ENCODE data around the gene CYREN.
"Not testable (repeated sequence)": the region's sequence is repeated elsewhere in the genome, so short reads cannot be mapped to it uniquely, and the experiment has no call there.

Gene CYREN

DNA sequence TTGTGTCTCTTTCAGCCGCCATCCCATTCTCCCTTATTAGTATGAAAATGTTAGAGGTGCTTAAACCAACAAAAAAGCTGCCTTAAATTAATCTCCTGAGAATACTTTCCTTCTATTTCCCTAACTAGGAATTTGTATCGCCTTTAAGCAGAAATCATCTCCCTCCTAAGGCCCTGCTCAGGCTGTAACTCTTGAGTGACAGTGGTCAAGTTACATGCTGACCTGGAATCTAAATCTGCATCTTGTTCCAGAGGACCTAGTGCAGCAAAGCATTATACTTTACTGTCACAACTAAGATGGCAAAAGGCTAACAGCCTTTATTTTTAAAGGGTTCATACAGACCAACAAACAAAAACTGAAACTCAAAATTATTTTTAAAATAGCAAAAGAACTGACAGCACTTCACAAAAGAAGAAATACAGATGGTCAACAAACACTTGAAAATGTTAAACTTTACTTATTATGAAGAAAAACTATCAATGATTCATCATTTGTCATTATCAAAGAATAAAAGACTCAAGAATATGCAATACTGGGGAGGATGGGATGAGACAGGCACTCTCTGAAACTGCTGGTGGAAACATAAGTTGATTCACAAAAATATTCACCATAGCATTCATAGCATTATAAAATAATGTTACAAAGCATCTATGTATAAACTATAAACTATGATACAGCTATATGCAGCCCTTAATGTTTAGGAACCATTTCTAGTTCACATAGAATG is 11.0 kb downstream of the CYREN start:
- DNase-seq (ENCODE audit: low read depth, low spot score): no peak

DNA sequence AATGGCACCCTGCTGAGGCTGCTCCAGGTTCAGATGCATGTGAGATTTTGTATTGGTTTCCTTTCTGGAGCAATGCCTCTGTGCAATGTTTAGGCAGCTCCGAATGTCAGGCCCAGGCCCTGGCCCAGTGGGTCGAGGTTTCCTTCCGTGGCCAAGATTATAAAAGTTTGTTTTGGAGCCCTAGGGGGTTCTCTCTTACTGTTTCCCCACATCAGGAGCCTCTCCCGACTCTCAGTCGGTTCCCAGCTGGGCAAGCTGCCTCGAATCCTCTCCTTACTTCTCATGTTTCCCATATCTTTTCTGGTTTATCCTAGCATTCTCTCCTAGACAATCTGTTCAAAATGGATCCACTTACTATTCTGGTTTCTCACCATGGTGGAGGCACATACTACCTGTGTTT is 11.6 kb downstream of the CYREN start:
- DNase-seq (ENCODE audit: low read depth, low spot score): no peak

DNA sequence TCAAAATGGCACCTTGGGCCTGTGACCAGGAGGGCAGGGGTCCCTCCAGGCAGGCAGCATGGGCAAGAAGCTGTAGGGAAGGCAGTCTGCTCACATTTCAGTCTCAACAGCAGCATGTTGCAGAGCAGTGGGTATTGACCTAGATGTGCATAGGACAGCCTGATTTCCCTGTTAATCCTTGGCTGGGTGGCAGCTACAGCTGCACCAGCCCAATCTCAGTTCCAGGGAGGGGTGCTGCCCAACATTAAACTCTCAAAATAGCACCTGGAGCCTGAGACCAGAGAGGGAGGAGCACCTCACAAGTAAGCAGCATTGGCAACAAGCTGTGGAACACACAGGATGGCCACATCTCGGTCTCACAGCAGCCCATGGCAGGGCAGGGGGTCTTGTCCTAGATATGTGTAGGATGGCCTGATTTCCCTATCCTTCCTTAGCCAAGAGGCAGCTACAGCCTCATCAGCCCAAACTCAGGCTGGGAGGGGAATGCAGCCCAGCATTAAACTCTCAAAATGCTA is 12.3 kb downstream of the CYREN start:
- DNase-seq (ENCODE audit: low read depth, low spot score): no peak

DNA sequence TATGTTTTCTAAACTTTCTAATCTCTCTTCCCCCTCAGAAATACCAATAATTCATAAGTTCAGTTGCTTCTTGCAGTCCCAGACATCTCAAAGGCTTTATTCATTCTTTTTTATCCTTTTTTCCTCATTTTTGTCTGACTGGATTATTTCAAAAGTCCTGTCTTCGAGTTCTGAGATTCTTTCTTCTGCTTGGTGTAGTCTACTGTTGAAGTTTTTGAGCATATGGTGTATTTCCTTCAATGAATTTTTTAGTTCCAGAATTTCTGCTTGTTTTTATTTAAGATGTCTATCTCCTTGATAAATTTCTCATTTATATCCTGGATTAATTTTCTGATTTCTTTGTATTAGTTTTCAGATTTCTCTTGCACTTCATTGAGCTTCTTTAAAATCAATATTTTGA is 14.2 kb downstream of the CYREN start:
- DNase-seq (ENCODE audit: low read depth, low spot score): no peak

DNA sequence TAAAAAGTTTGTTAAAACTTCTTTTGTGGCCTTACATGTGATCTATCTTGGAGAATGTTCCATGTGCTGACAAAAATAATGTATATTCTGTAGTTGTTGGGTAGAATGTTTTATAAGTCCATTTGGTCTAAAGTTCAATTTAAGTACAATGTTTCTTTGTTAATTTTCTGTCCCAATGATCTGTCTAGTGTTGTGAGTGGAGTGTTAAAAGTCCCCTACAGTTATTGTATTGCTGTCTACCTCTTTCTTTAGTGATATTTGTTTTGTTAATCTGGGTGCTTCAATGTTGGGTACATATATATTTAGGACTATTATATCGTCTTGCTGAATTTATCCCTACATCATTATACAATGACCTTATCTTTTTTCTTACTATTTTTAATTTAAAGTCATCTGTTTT is 15.8 kb downstream of the CYREN start:
- DNase-seq (ENCODE audit: low read depth, low spot score): no peak

DNA sequence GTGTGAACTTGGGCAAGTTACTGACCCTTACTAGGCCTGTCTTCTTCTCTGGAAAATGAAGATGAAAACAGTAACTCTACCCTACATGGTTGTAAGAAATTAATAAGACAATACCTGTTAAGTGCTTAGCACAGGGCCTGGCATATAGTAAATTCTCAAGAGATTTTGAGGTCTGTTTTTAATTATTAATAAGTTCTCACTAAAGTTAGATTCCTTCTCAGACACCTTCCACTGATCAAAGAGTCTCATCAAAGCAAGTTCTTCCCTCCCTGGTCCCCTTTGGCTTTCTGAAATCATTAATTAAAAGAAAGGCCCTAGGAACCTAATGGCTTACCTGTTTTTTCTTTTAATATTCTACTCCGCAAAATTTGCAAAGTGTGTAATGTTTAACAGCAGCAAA is 18.1 kb downstream of the CYREN start:
- DNase-seq (ENCODE audit: low read depth, low spot score): no peak

DNA sequence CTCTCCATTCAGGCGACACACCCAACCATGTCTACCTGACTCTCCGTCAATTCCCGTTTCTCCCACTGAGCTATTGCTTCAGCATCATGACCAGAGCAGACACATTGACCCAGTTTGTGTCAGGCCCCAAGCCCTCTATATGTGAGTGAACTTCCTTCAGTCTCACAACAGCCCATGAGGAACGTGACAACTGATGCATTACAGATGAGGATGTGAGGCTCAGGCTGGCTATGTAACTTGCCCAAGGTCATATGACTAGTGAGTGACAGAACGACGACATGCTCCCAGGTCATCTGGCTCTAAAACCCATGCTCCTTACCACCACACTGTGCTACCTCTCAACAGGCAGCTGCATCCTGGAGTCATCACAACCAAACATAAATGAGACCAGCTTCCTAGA is 19.0 kb downstream of the CYREN start:
- DNase-seq (ENCODE audit: low read depth, low spot score): no peak

DNA sequence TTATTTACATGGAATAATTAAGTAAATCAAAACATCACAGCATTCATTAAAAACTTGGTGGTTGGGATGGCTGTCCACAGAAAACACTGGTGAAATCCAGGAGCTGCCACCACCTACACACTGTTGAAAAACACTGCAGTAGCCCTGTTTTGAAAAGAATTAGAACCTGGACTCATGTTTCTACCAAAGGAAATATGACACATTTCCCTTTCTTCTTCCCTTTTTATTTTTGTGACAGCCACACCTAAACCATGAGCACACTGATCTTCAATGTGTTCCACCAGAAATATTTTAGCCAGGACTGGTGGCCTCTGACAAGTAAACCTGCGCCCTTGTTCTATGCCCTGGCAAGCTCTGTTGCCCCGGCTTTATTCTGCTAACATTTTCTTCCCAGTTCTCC is 19.4 kb downstream of the CYREN start:
- no peak for DNase-seq (ENCODE audit: low read depth, low spot score)

DNA sequence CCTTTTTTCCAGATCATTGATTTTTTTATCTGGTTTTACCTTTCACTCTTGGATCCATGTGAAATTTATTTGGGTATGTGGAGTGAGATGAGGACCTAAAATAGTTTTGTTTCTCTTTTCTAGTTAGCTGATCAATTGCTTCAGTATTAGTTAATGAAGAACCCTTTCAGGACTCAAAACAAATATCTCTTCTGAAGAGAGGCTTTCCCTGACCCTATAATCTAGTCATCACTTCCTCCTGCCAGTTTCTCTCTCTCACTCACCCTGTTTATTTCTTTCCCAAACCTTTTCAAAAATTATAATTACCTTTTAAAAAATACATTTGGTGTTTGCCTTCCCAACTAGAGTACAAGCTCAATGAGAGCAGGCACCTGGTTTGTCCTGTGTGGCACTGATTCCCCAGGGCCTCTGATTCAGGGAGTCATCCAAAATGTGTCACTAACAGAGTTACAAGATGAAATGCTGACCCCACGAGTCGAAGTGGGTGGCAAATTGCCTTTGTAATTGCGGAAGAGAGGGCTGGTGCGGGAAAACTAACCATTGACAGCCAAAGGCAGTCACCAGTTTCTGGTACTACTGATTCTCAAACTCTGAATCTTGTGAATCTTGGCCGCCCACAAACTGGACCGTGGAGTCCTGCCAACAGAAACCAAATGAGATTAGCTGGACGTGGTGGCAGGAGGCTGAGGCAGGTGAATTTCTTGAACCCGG is 20.3 kb downstream of the CYREN start:
- DNase-seq (ENCODE audit: low read depth, low spot score): no peak

DNA sequence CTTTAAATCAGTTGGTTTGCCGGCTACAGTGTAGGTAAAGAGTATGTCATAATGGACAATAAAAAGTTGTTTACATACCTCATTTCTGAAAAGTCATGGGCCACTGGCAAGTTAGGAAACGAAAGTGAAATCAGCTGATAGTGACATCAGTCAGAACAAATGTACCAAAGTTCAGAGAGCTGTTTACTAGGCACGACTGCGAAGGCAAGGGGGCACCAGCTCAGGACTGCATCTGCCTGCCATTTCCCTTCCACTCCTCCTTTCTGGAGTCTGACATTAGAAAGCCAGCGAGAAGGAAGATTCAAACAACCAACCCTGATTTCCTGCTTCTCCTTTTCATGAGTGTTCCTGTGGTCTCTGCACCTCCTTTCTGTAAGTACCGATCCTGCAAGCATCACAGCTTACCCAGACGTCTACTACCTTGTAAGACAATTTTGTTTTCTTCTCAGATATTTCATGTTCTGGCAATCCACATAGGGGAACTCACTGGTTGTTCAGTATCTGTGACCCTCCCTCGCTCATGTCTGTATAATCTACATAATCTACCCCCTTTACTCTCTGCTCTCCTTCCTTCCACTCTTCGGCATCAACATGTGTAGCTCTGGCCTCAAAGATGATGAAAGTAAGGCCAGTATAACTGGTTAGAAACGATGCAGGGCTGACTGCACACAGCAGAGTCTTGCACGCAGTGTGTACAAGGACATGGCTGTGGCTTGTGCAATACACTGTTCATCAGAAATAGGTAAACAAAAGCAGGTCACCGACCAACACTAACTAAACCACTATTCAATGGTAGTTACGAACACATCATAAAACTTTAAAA is 22.4 kb downstream of the CYREN start, which contains the start of gene TMEM140:
Gene TMEM140, plus strand, starts transcription at position 174 of the 823 bp plus-strand sequence. CDS start 16,370 bp downstream, outside the sequence.
- no peak for DNase-seq (ENCODE audit: low read depth, low spot score)

DNA sequence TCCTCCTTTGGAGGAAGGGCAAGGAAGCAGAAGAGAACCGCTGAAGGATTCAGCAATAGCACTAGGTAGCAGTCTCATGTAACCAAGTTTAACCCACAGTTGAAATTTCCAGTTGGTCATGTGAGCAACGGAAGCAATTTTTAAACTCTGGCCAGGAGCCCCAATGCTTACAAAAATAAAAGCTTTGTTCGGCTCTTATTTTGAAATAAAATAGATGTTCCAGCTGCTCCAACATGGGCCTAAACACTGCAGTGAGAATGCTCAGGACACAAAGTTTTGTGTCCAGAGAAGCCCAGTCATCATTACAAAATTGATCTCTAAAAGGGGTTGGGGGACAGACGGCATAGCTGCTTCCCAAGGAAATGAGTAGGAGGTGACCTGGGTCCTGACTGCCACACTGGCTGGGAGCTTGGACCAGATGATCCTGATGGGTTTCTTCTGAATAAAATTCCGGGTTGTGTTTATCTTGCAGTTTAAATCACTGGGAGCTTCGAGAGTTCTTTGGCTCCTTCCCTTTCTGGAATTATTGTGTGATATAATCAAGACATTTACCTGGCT is 23.1 kb downstream of the CYREN start:
- DNase-seq (ENCODE audit: low read depth, low spot score): no peak

DNA sequence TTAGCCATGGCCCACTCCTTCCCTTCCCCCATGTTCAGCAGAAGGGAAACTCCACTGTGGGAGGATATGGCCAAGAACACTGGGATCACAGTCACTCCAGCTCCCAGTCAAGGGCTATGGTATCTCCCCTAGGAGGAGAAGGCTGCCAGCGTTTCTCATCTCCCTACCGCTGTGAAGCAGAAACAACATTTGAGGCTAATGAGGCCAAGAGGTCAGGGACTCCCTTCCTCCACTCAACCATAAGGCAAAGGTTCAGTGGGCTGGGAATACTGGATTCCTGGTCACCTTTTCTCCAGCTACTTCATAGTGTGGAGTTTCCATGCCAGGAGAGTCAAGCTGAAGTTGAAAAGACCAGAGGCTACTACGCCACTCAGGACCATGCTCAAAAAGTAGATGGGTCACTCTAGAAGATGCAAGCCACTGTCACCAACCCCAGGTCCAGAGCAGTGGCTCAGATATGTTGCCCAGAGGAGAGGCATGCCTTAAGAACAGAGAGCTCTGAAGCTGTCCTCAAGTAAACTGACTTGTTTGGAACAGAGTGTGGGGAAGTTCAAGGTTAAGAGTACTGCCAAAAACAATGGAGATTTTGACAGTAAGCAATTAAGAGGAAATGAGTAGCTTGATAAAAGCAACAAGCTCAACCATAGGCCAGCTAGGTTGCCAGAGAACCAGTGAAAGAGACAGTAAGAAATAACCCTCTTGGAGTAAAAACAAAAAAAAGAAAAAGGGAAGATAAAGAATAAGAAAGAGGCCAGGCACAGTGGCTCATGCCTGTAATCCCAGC is 26.4 kb downstream of the CYREN start:
- no peak for DNase-seq (ENCODE audit: low read depth, low spot score)

DNA sequence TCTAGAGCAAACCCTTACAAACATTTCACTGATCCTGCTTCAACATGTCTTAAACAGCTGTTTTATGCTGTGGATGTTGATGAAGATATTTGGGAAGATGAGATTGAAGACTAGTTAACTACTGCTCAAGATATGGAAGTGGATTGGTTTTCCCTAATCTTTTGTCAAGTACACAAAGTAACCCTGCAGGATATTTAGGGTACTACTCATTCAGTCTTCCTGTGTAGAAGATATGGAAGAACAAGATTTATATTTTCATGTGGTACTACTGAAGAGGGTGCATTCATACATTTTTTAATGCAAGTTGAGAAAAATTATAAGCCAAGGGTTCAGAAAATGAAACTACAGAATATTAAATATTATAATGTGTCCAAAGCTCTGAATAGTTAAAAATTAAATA is 40.9 kb downstream of the CYREN start:
- no peak for DNase-seq (ENCODE audit: low read depth, low spot score)

DNA sequence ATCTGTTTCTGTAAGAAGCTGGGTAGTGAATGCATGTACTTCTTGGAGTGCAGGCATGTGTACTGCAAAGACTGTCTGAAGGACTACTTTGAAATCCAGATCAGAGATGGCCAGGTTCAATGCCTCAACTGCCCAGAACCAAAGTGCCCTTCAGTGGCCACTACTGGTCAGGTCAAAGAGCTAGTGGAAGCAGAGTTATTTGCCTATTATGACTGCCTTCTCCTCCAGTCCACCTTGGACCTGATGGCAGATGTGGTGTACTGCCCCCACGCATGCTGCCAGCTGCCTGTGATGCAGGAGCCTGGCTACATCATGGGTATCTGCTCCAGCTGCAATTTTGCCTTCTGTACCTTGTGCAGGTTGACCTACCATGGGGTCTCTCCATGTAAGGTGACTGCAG is 41.6 kb downstream of the CYREN start:
- DNase-seq (ENCODE audit: low read depth, low spot score): no peak

DNA sequence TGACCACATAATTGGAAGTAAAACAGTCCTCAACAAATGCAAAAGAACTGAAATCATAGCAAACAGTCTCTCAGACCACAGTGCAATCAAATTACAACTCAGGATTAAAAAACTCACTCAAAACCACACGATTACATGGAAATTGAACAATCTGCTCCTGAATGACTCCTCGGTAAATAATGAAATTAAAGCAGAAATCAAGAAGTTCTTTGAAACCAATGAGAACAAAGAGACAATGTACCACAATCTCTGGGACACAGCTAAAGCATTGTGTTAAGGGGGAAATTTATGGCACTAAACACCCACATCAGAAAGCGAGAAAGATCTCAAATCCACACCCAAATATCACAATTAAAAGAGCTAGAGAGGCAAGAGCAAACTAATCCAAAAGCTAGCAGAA is 45.9 kb downstream of the CYREN start:
- DNase-seq (ENCODE audit: low read depth, low spot score): not testable (repeated sequence)

DNA sequence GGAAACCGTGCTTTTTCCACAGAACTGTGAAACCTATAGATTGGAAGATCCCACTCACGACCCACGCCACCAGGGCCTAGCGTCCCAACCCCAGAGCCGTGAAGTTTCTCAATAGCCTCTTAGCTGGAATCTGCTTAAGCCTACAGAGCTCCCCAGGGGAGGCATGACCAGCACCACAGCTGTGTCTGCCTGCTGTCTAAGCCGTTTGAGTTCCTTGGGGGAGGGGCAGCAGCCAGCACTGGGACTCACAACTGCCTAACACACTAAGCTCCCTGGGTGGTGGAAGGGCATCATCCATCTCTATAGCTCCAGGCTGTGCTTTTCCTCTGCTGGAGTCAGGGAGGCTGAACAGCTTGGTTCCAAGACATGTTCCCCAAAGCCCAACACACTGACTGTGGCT is 48.6 kb downstream of the CYREN start:
- DNase-seq (ENCODE audit: low read depth, low spot score): no peak

DNA sequence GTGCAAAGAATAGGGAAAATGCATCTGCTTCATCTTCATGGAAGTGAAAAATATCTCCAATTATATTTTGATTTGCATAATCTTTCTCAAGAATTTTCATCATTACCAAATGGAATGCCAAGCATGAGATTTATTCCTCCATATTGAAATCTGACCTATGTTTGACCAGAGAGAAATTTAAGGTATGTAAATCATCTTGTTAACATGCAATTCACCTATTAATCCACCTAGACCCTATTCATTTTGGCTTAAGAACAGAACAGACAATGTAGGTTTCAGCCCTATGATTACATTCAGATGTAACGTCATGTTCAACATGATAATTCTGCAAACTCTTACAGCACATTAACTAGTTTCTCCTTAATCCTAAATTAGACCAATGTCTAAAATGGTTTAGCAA is 53.4 kb downstream of the CYREN start:
- DNase-seq (ENCODE audit: low read depth, low spot score): no peak
